Ovary (tissue), 3 donors: Measurements from ENCODE around the gene ITPR1.

ENCODE experiments used
- CTCF ChIP-seq, 3 donors: fragments of 450-650 bp in 2 of 3; fragments of 200-600 bp in 1 of 3; IDR thresholded peaks; one replicate each; pipeline versions ENCODE4 v1.5.1 to v1.8.0; 2016 to 2022; ENCODE audit warnings: antibody characterized with exemption in 3 of 3, mild to moderate bottlenecking in 1 of 3
- EP300 ChIP-seq: sonication (generic); formaldehyde crosslinking; IDR thresholded peaks from one replicate; pipeline ENCODE4 v1.6.1; 2017; ENCODE audit warnings: antibody characterized with exemption
- donor health status: DM: no; HTN: no; CAD: no.

GRCh38 chr3:4655145-4656045 lies 162.2 kb downstream of the ITPR1 start:
- no peak for TF ChIP-seq CTCF (IDR thresholded peaks at IDR 0.05)
- TF ChIP-seq EP300 = no peak
